Effector memory CD4-positive, alpha-beta T cell (primary cell): Measurements from ENCODE around the gene SATB2.

Experiments
- DNase-seq, 3 donors: peaks; one replicate each; pipeline ENCODE4 v3.0.0-alpha.2; 2020
- H3K27ac ChIP-seq: 2 replicates; pipeline ENCODE4 v1.7.0; 2013; ENCODE audit warnings: mild to moderate bottlenecking, low read length, moderate library complexity; ENCODE audit not compliant: insufficient read depth, poor library complexity, severe bottlenecking
- H3K27me3 ChIP-seq: replicated peaks from 2 replicates; pipeline ENCODE4 v1.7.0; 2013; ENCODE audit warnings: mild to moderate bottlenecking, low read length; ENCODE audit not compliant: insufficient read depth, control insufficient read depth, poor library complexity, severe bottlenecking
- H3K36me3 ChIP-seq: 2 replicates; pipeline ENCODE4 v1.7.0; 2013; ENCODE audit warnings: mild to moderate bottlenecking, low read length, moderate library complexity; ENCODE audit not compliant: control insufficient read depth, insufficient read depth
- H3K4me1 ChIP-seq: 2 replicates; pipeline ENCODE4 v1.7.0; 2013; ENCODE audit warnings: low read length, mild to moderate bottlenecking; ENCODE audit not compliant: control insufficient read depth, insufficient read depth, poor library complexity, severe bottlenecking
- H3K4me3 ChIP-seq: 2 replicates; pipeline ENCODE4 v1.7.0; 2013; ENCODE audit warnings: low read length, low read depth, mild to moderate bottlenecking; ENCODE audit not compliant: insufficient read depth, poor library complexity, severe bottlenecking
- H3K9me3 ChIP-seq: 2 replicates; pipeline ENCODE4 v1.7.0; 2013; ENCODE audit warnings: mild to moderate bottlenecking, low read length, moderate library complexity; ENCODE audit not compliant: control insufficient read depth

The SATB2 gene

DNA sequence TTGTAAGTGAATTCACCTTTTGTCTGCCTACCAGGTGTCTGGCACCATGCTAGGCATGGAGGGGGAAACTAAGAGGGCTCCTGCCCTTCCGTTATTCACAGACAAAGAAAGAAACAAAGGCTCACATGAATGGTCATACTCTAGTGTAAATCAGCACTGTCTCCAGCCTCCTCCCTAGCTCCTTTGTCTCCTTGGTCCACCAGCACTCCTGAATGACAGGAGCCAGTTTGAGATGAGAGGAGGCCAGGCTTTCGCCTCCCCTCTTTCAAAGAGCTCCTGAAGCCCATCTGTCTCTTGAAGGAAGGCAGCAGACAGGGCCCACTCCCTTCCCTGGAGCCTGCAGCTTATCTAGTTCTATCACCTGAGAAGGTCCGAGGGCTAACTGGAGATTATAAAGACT, 18.7 kb downstream of the SATB2 start:
- Histone ChIP-seq H3K36me3 (no peaks in the 10 kb centered on the region), H3K27me3 (no peaks in the 10 kb centered on the region), H3K4me3 (no peak overlapping the region), H3K9me3 (no peaks in the 10 kb centered on the region), H3K27ac (no peak overlapping the region), H3K4me1 (no peaks in the 10 kb centered on the region)
- DNase-seq: no peak

DNA sequence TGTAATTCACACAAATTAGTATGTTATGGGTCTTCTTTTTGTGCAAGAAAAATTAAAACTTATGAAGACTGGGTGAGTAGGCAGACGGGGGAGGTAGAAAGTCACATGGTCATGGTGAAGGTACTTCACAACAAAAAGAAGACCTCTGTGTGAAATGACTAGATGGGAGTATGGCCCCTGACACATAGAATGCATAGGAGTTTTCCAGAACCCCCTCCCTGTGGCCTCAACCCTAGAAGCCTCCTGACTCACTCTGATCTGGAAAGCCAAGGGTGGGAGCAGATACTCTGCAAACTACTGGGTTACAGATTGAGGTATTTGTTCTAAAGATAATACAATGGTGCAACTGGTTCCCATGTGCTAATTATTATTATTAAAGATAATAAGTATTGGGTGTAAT, 23.2 kb downstream of the SATB2 start:
- no peak for DNase-seq
- H3K27me3 ChIP-seq: no peaks in the 10 kb centered on the region
- H3K4me3 ChIP-seq: no peak overlapping the region
- no peaks in the 10 kb centered on the region for H3K9me3 ChIP-seq
- H3K27ac ChIP-seq: no peak overlapping the region
- H3K36me3 ChIP-seq: no peaks in the 10 kb centered on the region
- H3K4me1 ChIP-seq: no peaks in the 10 kb centered on the region

DNA sequence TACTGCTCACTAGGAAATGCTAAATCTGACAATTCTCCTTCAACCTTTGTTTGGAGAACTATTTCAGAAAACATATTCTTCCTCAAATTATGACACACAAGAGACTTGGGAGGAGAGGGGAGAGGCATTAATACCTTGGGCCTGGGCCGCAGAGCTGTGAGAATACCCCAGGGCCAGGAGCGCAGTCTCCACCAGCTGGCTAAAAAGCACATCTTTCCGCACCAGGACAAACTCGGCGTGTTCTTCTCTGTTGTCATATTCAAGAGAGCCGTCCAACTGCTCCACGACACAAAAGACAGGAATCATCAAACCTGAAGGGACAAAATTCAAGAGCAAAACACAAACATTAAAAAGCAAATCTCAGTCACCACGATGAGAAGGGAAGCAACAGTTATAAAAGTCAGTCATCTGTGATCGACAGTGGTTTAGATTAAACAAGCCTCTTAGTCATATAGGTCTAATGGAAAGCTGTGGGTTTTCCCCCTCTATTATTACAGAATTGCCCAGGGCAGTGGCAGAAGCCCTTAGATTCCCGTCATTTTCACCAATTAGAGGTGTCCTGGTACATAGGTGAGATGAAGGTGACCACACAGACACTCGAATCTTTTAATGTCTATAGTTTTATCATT, 24.4 kb downstream of the SATB2 start:
- Histone ChIP-seq H3K36me3 (no peaks in the 10 kb centered on the region), H3K4me1 (no peaks in the 10 kb centered on the region), H3K27me3 (no peaks in the 10 kb centered on the region), H3K9me3 (no peaks in the 10 kb centered on the region), H3K27ac (no peak overlapping the region), H3K4me3 (no peak overlapping the region)
- no peak for DNase-seq

DNA sequence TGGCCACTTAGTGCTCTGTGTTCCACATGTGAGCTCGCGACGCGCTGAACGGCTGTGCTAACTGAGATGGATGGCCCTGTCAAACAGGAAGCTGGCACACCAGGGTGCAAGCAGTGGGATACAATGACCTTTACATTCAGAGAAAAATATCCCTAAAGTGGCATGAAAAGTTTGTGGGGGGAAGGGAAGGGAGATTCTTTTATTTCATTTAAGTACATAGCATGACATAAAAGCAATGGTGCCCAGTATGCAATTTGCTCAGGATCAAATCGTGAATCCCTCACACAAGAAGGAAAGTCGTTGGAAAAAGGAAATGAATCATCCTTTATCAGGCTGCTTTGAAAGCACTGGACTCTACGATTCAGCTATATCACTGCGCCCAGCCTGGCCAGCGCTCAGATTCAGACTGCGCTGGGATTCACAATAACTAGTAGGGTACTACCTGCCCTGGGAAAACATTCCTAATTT, 26.0 kb downstream of the SATB2 start:
- no peak overlapping the region for H3K27ac ChIP-seq
- no peaks in the 10 kb centered on the region for H3K4me1 ChIP-seq
- no peak overlapping the region for H3K4me3 ChIP-seq
- no peaks in the 10 kb centered on the region for H3K27me3 ChIP-seq
- no peaks in the 10 kb centered on the region for H3K36me3 ChIP-seq
- H3K9me3 ChIP-seq: no peaks in the 10 kb centered on the region
- no peak for DNase-seq

DNA sequence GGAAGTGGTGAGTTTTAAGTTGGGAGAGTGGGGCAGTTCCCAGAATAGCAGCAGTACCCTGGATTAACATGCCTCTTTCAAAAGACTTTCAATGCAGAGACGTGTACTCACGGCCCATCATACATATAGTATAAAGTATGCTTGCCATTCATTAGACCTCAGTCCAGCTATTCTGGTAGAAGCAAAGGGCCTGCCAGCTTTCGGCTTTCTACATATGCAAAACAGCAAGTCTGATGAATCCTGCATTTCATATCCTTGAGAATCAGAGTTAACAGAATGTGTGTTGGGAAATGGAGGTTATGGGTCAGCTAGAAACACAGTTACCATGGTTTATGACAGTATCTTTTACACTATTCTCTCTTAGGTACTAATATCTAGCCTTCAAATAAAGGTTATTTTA, 27.5 kb downstream of the SATB2 start:
- no peaks in the 10 kb centered on the region for H3K36me3 ChIP-seq
- H3K27ac ChIP-seq: no peak overlapping the region
- no peaks in the 10 kb centered on the region for H3K4me1 ChIP-seq
- no peaks in the 10 kb centered on the region for H3K9me3 ChIP-seq
- H3K4me3 ChIP-seq: no peak overlapping the region
- no peaks in the 10 kb centered on the region for H3K27me3 ChIP-seq
- DNase-seq: no peak

DNA sequence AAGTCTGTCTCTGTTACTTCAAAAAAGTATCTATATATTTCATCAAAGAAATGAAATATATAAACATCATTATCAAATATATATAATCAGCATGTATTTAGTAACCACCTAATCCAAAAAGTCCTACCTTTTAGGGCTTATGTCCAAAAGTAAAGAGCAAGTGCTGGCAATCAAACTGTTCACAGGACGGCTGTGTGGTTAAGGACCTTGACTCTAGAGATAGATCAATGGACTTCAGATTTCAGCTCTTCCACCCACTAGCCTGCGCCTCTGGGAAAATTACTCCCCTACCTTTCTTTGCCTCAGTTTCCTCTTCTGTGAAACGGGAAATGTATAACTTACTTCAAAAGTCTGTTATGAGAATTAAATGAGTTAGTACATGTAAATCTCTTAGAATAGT, 29.4 kb downstream of the SATB2 start:
- Histone ChIP-seq H3K9me3 (no peaks in the 10 kb centered on the region), H3K27me3 (no peaks in the 10 kb centered on the region), H3K4me1 (no peaks in the 10 kb centered on the region), H3K4me3 (no peak overlapping the region), H3K27ac (no peak overlapping the region), H3K36me3 (no peaks in the 10 kb centered on the region)
- no peak for DNase-seq

DNA sequence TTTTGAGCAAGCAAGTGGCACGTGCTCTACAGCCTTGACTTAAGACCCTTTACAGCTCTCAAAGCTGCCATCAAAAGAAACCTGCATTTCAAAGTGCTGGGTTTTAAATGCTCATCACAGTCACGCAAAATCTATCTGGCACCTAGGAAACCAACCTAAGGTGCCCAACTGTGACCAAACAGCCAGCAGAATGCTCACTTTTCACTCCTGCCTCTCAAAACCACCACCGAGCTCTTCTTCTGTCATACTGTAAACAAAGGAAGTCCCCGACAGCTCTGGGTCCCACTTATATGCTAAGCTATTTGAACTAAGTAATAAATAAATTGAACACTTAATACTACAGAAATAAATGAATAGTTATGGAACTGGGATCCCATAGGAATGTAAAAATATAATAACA, 33.6 kb downstream of the SATB2 start:
- DNase-seq: no peak
- H3K4me3 ChIP-seq: no peak overlapping the region
- H3K36me3 ChIP-seq: no peaks in the 10 kb centered on the region
- no peaks in the 10 kb centered on the region for H3K4me1 ChIP-seq
- no peaks in the 10 kb centered on the region for H3K9me3 ChIP-seq
- no peak overlapping the region for H3K27ac ChIP-seq
- H3K27me3 ChIP-seq: no peaks in the 10 kb centered on the region

DNA sequence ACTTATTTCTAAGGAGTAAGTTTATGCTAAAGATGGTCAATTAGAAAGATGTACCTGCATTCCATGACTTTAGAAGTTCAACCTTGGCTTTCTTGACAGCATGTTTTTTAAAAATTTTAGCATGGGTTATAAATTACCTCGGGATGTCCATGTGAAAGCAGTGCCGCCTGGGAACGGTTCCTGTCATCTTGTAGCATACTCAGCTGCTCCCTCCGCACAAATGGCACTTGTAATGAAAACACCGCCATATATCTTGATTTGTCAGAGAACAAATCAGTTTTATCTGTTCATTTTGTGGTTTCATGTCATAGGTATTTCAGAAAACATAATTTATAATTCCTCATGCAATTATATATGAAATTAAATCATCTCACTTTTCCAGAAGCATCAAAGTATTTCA, 38.3 kb downstream of the SATB2 start:
- Histone ChIP-seq H3K27ac (no peak overlapping the region), H3K36me3 (no peaks in the 10 kb centered on the region), H3K9me3 (no peaks in the 10 kb centered on the region), H3K4me3 (no peak overlapping the region), H3K4me1 (no peaks in the 10 kb centered on the region), H3K27me3 (no peaks in the 10 kb centered on the region)
- no peak for DNase-seq

DNA sequence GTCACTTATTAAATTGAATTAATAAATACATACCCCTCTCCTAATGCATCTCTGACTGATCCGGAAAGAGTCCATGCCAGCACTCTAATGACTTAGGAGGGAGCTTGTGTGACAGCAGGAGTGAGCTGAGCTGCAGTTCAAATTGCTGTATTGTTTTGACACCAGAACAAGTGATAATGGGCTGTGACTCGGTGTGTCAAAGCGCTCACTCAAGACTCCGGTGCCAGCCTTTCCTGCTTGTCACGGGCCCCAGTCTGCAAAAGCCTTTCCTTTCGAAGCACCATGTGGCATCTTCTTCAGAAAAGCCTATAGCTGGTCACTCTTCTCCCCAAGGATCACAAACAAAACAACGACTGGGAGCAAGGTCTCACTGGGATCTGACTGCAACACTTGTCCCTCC, 43.3 kb downstream of the SATB2 start:
- Histone ChIP-seq H3K9me3 (no peaks in the 10 kb centered on the region), H3K27ac (no peak overlapping the region), H3K36me3 (no peaks in the 10 kb centered on the region), H3K27me3 (no peaks in the 10 kb centered on the region), H3K4me1 (no peaks in the 10 kb centered on the region), H3K4me3 (no peak overlapping the region)
- DNase-seq: no peak

DNA sequence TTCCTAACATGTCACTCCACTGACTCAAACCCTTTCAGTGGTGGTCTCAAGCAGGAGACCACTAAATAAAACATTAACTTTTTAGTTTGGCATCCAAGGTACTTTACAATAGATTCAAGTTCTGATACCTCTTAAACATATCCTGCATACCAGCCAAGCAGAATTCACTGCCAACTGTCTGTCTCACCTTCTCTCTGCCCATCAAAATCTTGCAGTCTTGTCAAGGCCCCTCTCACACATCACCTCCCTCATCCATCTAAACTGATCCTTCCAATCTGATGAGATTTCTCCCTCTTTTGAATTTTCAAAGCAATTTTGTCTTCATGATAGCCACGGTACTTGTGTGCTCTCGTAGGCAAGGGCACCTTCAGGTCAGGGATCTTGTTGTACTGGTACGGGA, 43.7 kb downstream of the SATB2 start:
- H3K4me3 ChIP-seq: no peak overlapping the region
- no peak overlapping the region for H3K27ac ChIP-seq
- H3K4me1 ChIP-seq: no peaks in the 10 kb centered on the region
- no peaks in the 10 kb centered on the region for H3K27me3 ChIP-seq
- H3K9me3 ChIP-seq: no peaks in the 10 kb centered on the region
- H3K36me3 ChIP-seq: no peaks in the 10 kb centered on the region
- no peak for DNase-seq
